K562 (cell line): Measurements from ENCODE around the gene RAPGEFL1. TPM values are rescaled to one million over a fixed set of nuclear protein-coding genes. Genes with fewer than 3 reads are reported as not detected.

Experiments used
- ATAC-seq: fragments of 200-7000 bp; cut with Tn5 transposase; 3 replicates; pipeline ENCODE4 v1.9.1; 2020; ENCODE audit warnings: moderate library complexity
- BruUV-seq: library from RNA; stranded (reverse); fragments of 400-500 nt; replicated peaks from 2 replicates; lab custom pipeline; 2021; lab: Mats Ljungman, UMichigan
- CTCF ChIA-PET: fragments of 300-600 bp; formaldehyde crosslinking; extraction: SDS; loops from one replicate; lab custom pipeline; 2021; ENCODE audit warnings: low intra/inter-chr PET ratio; lab: Yijun Ruan, JAX
- POLR2A ChIA-PET: fragments of 300-600, 350-650 bp; sonication (Branson Sonifier 250); formaldehyde crosslinking; extraction: SDS; loops from one replicate; lab custom pipeline; 2021; ENCODE audit warnings: antibody characterized with exemption, inconsistent platforms; lab: Yijun Ruan, JAX
- DNase-seq, 4 experiments: peaks; one replicate each; pipeline versions ENCODE4 v3.0.0 to v3.0.0-alpha.2; 2011 to 2018; ENCODE audit warnings: low spot score in 3 of 4, mixed read lengths in 3 of 4; ENCODE audit errors: extremely low read depth in 1 of 4
- FAIRE-seq: peaks from 2 replicates; lab custom pipeline; 2011; peaks lifted over from hg19 to GRCh38; lab: Jason Lieb, UNC
- H2AFZ ChIP-seq: 2 replicates; pipeline ENCODE4 v1.6.0; 2011; ENCODE audit warnings: low read depth, low read length, control low read depth, inconsistent platforms
- H3K27ac ChIP-seq: fragments of 200-600 bp; 3 replicates; pipeline ENCODE4 v1.8.0; 2011; ENCODE audit warnings: low read depth, mild to moderate bottlenecking, control low read depth, inconsistent platforms, low read length, moderate library complexity, mixed read lengths; ENCODE audit errors: extremely low read depth
- H3K27me3 ChIP-seq, 2 experiments: fragments of 300-600 bp in 1 of 2; 2 replicates in 1 of 2; 3 replicates in 1 of 2; pipeline versions ENCODE4 v1.6.0 to v1.8.0; 2011; ENCODE audit warnings: inconsistent platforms in 2 of 2, low read length in 2 of 2, mild to moderate bottlenecking in 1 of 2, mixed read lengths in 1 of 2, moderate library complexity in 1 of 2; ENCODE audit not compliant: control insufficient read depth in 2 of 2, insufficient read depth in 2 of 2
- H3K36me3 ChIP-seq: fragments of 300-600 bp; 3 replicates; pipeline ENCODE4 v1.8.0; 2011; ENCODE audit warnings: mild to moderate bottlenecking, low read length, inconsistent platforms; ENCODE audit not compliant: control insufficient read depth, insufficient read depth
- H3K4me1 ChIP-seq, 2 experiments: fragments of 200-600 bp in 1 of 2; replicated peaks in 1 of 2; 2 replicates in 1 of 2; 3 replicates in 1 of 2; pipeline versions ENCODE4 v1.5.1 to v1.8.0; 2011; ENCODE audit warnings: inconsistent platforms in 2 of 2, low read length in 2 of 2, mild to moderate bottlenecking in 1 of 2, mixed read lengths in 1 of 2, moderate library complexity in 1 of 2; ENCODE audit not compliant: control insufficient read depth in 2 of 2, insufficient read depth in 2 of 2
- H3K4me2 ChIP-seq: 2 replicates; pipeline ENCODE4 v1.6.1; 2011; ENCODE audit warnings: low read length, control low read depth, inconsistent platforms, mixed read lengths; ENCODE audit not compliant: insufficient read depth
- H3K4me3 ChIP-seq: fragments of 200-600 bp; sonication (generic), shearing (Covaris generic); 2 replicates; pipeline ENCODE4 v1.5.1; 2016; ENCODE audit warnings: control low read depth, inconsistent platforms
- H3K79me2 ChIP-seq: fragments of 200-600 bp; 3 replicates; pipeline ENCODE4 v1.8.0; 2011; ENCODE audit warnings: low read length, inconsistent platforms; ENCODE audit not compliant: control insufficient read depth, insufficient read depth
- H3K9ac ChIP-seq, 2 experiments: 2 replicates each; pipeline versions ENCODE4 v1.6.0 to v1.6.1; 2011; ENCODE audit warnings: low read depth in 2 of 2, low read length in 2 of 2, control low read depth in 1 of 2, inconsistent platforms in 1 of 2, mild to moderate bottlenecking in 1 of 2, mixed read lengths in 1 of 2; ENCODE audit not compliant: insufficient read depth in 1 of 2
- H3K9me1 ChIP-seq: one replicate; pipeline ENCODE4 v1.6.0; 2011; ENCODE audit warnings: inconsistent platforms, mild to moderate bottlenecking, low read length, moderate library complexity; ENCODE audit not compliant: control insufficient read depth, insufficient read depth
- H3K9me3 ChIP-seq: replicated peaks from 2 replicates; pipeline ENCODE4 v1.5.1; 2011; ENCODE audit warnings: low read depth, low read length, inconsistent platforms; ENCODE audit not compliant: control insufficient read depth, insufficient read depth
- H4K20me1 ChIP-seq: replicated peaks from 2 replicates; pipeline ENCODE4 v1.6.1; 2011; ENCODE audit warnings: low read length, inconsistent platforms, mixed read lengths; ENCODE audit not compliant: control insufficient read depth, insufficient read depth
- E2F3 ChIP-seq: fragments of 250-450 bp; sonication (Bioruptor Pico); IDR thresholded peaks from 2 replicates; pipeline ENCODE4 v1.4.0; 2020; ENCODE audit warnings: mild to moderate bottlenecking
- NR2C1 ChIP-seq, 2 experiments: fragments of 450-650 bp; IDR thresholded peaks; 2 replicates each; pipeline ENCODE4 v1.6.1; 2017; ENCODE audit warnings: mild to moderate bottlenecking in 2 of 2, antibody characterized with exemption in 1 of 2, inconsistent platforms in 1 of 2, missing compliant biosample characterization in 1 of 2, missing genetic modification characterization in 1 of 2
- RBBP5 ChIP-seq: fragments of 200-600 bp; sonication (generic); IDR thresholded peaks from 2 replicates; pipeline ENCODE4 v1.6.1; 2012; ENCODE audit warnings: borderline replicate concordance, mild to moderate bottlenecking, low read length, control low read depth, inconsistent platforms; ENCODE audit not compliant: insufficient read depth, poor library complexity, severe bottlenecking
- SNRNP70 ChIP-seq: fragments of 200-400 bp; formaldehyde crosslinking; optimal IDR thresholded peaks from 2 replicates; pipeline ENCODE3; 2017; ENCODE audit warnings: low read depth, low read length
- YY1 ChIP-seq, 3 experiments: IDR thresholded peaks; 2 replicates each; pipeline ENCODE4 v1.6.1; 2011; ENCODE audit warnings: low read length in 2 of 3, mild to moderate bottlenecking in 2 of 3, moderate library complexity in 2 of 3, borderline replicate concordance in 1 of 3, control low read depth in 1 of 3, low read depth in 1 of 3; ENCODE audit not compliant: insufficient read depth in 3 of 3, insufficient replicate concordance in 2 of 3, control insufficient read depth in 1 of 3, insufficient read length in 1 of 3; ENCODE audit errors: extremely low read depth in 1 of 3
- ZBTB40 ChIP-seq, 2 experiments: fragments of 450-650 bp in 1 of 2; sonication (generic) in 1 of 2; formaldehyde crosslinking in 1 of 2; IDR thresholded peaks; 2 replicates each; pipeline versions ENCODE4 v1.7.1 to v1.9.0; 2016 to 2022; ENCODE audit warnings: inconsistent platforms in 1 of 2, mild to moderate bottlenecking in 1 of 2, missing genetic modification reagents in 1 of 2
- ZFP30 ChIP-seq: fragments of 250-450 bp; sonication (Bioruptor Pico); IDR thresholded peaks from 2 replicates; pipeline ENCODE4 v1.8.0; 2022; ENCODE audit warnings: moderate library complexity, mild to moderate bottlenecking, inconsistent platforms, borderline replicate concordance
- ZNF24 ChIP-seq: fragments of 450-650 bp; IDR thresholded peaks from 2 replicates; pipeline ENCODE4 v1.6.1; 2016
- ZNF511 ChIP-seq: sonication (generic); formaldehyde crosslinking; IDR thresholded peaks from 2 replicates; pipeline ENCODE4 v1.8.0; 2022; ENCODE audit warnings: mild to moderate bottlenecking, missing genetic modification reagents
- ZNF551 ChIP-seq: fragments of 250-450 bp; sonication (Bioruptor Pico); IDR thresholded peaks from 2 replicates; pipeline ENCODE4 v1.5.0; 2021; ENCODE audit warnings: mild to moderate bottlenecking, moderate library complexity
- ZNF561 ChIP-seq: fragments of 450-650 bp; formaldehyde crosslinking; conservative IDR thresholded peaks from 2 replicates; pipeline ENCODE4 v1.4.0; 2020; ENCODE audit warnings: mild to moderate bottlenecking, moderate library complexity
- ZNF696 ChIP-seq: fragments of 250-450 bp; sonication (Bioruptor Pico); conservative IDR thresholded peaks from 2 replicates; pipeline ENCODE4 v1.4.0; 2020; ENCODE audit warnings: mild to moderate bottlenecking, moderate library complexity
- WGBS: fragments of 100-300 bp; shearing (Covaris generic); methylation state at CpG from one replicate; pipeline ENCODE4 v1.1.6; 2016; ENCODE audit warnings: low coverage, mixed read lengths; ENCODE audit not compliant: insufficient coverage; ENCODE audit errors: missing lambda C conversion rate; 5-methylcytosine and 5-hydroxymethylcytosine counted together
- in situ Hi-C: fragments of 300-500 bp; cut with MboI; formaldehyde crosslinking; loops from 4 replicates; pipeline ENCODE4 v1.15.0; 2018; ENCODE audit warnings: inconsistent platforms, mixed read lengths
- intact Hi-C: fragments of 100-400 bp; cut with micrococcal nuclease; formaldehyde crosslinking; loops from 2 replicates; pipeline ENCODE4 v1.14.2; 2022
- polyA plus RNA-seq, 8 experiments: library from polyadenylated mRNA; depleted of rRNA in 4 of 8; stranded (reverse) in 5 of 8; unstranded in 3 of 8; fragments of >200 nt; fragmentation: Nextera tagmentation in 2 of 8; fragmentation: Illumina TruSeq in 1 of 8; extraction: Ambion mirVana in 2 of 8; extraction: Trizol in 1 of 8; gene quantifications; 2 replicates each; pipeline versions ENCODE4 v1.2.1 to v1.2.3, GENCODE V29; 2011 to 2014; ENCODE audit warnings: inconsistent platforms in 1 of 8, missing spikeins in 1 of 8
- total RNA-seq, 7 experiments: library from RNA; depleted of rRNA in 6 of 7; stranded (reverse); fragments of >200 nt in 6 of 7; fragmentation: Illumina TruSeq in 2 of 7; extraction: Trizol in 2 of 7; gene quantifications; 2 replicates each; pipeline versions ENCODE4 v1.2.1 to v1.2.3, GENCODE V29; 2011 to 2021; ENCODE audit warnings: low replicate concordance in 1 of 7

The RAPGEFL1 gene
- total and polyA plus RNA-seq, 9 of the 15 experiments (the other 6 are each of a cell fraction or from before 2014, with no cell fraction given): 0.18 to 4.1 (median 2.1) TPM

DNA sequence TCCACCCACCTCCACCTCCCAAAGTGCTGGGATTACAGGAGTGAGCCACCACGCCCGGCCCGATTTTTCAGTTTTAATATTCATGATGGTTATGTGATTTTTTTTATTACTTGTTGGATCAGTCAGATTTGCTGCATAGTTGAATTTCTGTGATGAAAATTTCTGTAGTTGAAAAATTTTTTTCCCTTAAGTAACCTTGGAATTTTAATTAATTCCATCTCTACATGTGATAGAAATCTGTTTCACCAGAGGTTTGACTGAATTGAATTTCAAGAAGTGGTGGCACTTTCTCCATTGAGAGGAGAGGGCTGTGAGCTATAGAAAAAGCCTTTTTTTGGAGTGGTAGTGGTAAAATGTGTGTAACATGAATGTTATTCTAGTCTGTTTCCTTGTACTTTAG is 66.5 kb downstream of the RAPGEFL1 start:
- Histone ChIP-seq H3K9me3 (no peaks in the 10 kb centered on the region), H4K20me1 (0 out of 2 replicates have a peak, but pooled peaks cover 2% of the 10 kb centered on the region), H3K9me1 (no peaks in the 10 kb centered on the region), H3K4me1 (no peaks in the 10 kb centered on the region; a peak in 1 of 5 replicates), H3K9ac (no peak overlapping the region), H3K27me3 (no peaks in the 10 kb centered on the region), H2AFZ (no peak overlapping the region), H3K4me3 (no peak overlapping the region), H3K79me2 (peaks cover 31% of the 10 kb centered on the region), H3K4me2 (no peak overlapping the region), H3K27ac (no peak overlapping the region), H3K36me3 (no peaks in the 10 kb centered on the region)
- FAIRE-seq (no peak), ATAC-seq (no peak), DNase-seq (no peak)
- intact Hi-C loops (no loop called here), in situ Hi-C loops (no loop called here)
- ChIA-PET CTCF (no interaction called here), POLR2A (interaction anchor here (0.6 to 1.1 kb wide), 3 partner anchors 14 to 124 kb away, joined by 3 read pairs; no protein-coding TSS in a partner anchor)
- no TSS peak for BruUV-seq
- WGBS: 91% methylated on average over 3 of the region's 3 CpGs
- TF ChIP-seq NR2C1 (IDR thresholded peaks at IDR 0.05) (no peak), NR2C1 (tag; IDR thresholded peaks at IDR 0.05) (no peak), RBBP5 (no peak), ZNF24 (no peak), E2F3 (no peak), ZFP30 (no peak), ZNF551 (no peak), ZNF511 (CRISPR knock-in tag) (no peak), ZNF561 (CRISPR knock-in tag) (no peak), ZNF696 (CRISPR knock-in tag) (no peak), ZBTB40 (IDR thresholded peaks at IDR 0.05) (no peak), ZBTB40 (CRISPR knock-in tag; IDR thresholded peaks at IDR 0.05) (no peak), YY1 (IDR thresholded peaks at IDR 0.05; ENCODE audit: borderline replicate concordance in 1 of 3, control insufficient read depth in 1 of 3, extremely low read depth in 1 of 3, insufficient read depth in 3 of 3, insufficient read length in 1 of 3, insufficient replicate concordance in 2 of 3, low read depth in 1 of 3, low read length in 2 of 3) (no peak), SNRNP70 (no peak)
